DMS153 (cell line): Measurements from ENCODE around the gene A1CF.
"Not testable (repeated sequence)": the region's sequence is repeated elsewhere in the genome, so short reads cannot be mapped to it uniquely, and the experiment has no call there.

Source experiments
- DNase-seq: peaks from one replicate; lab custom pipeline; 2025; lab: John Stamatoyannopoulos, UW

A1CF gene, protein sequence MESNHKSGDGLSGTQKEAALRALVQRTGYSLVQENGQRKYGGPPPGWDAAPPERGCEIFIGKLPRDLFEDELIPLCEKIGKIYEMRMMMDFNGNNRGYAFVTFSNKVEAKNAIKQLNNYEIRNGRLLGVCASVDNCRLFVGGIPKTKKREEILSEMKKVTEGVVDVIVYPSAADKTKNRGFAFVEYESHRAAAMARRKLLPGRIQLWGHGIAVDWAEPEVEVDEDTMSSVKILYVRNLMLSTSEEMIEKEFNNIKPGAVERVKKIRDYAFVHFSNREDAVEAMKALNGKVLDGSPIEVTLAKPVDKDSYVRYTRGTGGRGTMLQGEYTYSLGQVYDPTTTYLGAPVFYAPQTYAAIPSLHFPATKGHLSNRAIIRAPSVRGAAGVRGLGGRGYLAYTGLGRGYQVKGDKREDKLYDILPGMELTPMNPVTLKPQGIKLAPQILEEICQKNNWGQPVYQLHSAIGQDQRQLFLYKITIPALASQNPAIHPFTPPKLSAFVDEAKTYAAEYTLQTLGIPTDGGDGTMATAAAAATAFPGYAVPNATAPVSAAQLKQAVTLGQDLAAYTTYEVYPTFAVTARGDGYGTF

DNA sequence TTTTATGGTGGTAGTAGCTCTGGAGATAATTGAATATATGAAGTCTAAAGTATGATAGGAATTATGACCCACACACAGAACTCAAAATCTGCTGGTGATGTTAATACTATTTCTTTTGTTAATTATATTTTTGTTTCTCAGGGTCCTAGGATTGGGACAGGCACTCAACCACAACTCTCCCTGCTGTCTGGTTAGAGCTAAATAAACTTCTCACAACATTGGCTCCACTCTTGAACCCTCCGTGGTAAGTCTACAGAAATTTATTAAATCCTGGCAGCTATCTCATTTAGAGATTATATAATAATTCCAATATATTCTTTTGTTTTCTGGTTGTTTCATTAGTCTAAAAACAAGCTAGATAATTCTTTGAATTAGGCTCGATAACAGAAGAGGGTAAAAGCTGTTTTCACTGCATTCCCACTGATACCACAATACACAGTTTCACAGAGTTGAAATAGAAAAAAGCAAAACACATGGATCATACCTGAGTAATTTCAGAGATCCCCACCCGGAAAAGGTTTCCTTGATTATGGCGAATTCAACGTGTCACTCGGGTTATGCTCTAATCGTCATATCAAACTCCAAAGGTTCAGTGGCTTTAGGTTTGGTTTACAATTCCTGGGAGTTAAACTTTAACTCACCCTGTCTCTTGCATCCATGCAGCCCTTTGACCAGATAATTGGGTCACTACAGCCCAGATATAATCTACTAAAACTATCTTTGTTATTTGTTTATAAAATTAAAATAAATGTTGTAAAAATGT, at the start of gene A1CF:
A1CF (minus strand) TSS at position 531 of the 763 bp plus-strand sequence. CDS start 25,687 bp downstream, outside the sequence.
- no peak for DNase-seq

DNA sequence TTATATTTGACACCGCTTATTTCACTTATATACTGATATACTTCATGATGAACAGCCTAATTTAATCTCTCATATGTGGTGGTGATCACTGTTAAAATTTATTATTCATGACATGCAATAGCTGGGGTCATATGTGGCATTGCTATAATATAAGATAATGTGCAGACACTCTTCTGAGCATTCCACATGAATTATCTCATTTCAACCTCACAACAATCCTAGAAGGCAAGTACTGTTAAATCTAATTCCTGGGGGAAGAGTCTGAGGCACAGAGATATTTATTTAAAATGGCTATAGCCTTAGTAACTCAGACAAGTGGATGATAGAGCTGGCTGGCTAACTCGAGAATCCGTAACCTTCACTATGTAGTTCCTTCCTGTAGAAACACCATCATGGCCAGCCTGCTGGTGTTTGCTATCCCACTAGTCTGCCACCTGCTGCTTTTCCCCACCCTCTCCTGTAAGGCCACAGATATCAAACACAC, 46.6 kb upstream of the A1CF start:
- no peak for DNase-seq

DNA sequence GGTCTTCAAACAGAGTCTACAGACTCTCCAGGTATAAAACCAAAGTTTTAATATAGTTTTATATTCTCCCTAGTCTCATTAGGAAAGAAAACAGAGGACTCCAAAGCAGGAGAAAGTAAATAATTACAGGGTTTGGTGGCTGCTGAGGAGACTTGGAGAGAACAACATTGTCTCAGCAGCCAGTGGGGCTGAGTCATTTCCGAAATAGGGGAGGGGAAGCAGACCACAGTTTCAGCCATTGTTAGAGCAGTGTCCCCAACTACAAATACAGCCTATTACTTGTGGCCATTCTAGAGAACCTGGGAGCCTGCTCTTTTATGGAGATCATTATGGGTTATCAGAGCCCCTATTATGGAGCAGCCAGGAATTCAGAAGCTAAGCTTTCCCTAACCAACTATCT, 44.2 kb upstream of the A1CF start:
- DNase-seq, result no peak

DNA sequence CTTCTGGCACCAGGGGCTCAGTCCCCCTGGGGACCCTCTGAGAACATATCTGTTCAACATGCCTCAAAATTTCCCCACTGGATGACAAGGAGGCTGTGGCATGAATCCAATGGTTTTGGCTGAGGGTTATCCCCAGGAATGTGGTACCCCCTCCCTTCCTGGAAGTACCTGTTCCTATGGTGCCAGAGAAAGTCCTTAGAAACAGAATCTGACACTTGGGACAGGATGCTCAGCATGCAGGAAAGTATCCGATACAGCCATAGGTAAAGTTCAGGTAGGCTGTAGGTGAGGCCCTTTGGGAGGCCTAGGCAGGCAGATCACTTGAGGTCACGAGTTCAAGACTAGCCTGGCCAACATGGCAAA, 42.7 kb upstream of the A1CF start:
- no peak for DNase-seq

DNA sequence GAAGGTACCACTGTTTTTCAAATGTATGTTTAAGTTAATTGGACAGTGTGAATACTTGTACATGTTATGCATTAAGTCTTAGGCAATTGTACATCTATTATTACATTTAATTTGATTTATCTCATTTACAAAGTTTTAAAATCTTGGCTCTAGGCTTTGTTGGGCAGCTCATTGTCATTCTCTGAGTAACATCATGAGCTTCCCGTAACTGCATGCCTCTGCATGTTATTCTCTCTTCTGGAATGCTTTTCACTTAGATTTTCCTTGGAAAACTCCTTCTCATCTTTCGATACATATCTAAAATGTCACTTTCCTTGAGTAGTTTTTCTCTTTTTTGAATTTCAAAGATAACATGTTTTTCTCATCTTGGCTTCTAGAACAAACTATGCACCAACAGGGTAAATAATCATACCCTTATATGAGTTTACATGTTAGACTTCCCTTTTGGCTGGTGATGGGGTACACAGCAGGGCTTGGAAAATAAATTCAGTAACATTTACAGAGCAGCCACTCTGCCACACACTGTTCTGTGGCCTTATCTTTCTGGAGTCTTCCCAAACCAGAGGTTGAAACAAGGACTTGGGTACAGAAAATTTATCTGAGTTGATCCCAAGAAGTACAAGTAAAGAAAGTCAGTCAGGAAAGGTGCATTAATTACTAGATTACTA, 42.2 kb upstream of the A1CF start:
- DNase-seq, result no peak

DNA sequence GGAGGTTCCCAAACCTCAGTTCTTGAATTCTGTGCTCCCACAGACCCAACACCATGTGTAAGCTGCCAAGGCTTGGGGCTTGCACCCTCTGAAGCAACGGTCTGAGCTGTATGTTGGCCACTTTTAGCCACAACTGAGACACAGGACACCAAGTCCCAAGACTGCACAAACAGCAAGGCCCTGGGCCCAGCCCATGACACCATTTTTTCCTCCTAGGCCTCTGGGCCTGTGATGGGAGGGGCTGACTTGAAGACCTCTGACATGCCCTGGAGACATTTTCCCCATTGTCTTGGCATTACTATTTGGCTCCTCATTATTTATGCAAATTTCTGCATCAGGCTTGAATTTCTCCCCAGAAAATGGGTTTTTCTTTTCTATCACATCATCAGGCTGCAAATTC, 38.0 kb upstream of the A1CF start:
- DNase-seq, result not testable (repeated sequence)

DNA sequence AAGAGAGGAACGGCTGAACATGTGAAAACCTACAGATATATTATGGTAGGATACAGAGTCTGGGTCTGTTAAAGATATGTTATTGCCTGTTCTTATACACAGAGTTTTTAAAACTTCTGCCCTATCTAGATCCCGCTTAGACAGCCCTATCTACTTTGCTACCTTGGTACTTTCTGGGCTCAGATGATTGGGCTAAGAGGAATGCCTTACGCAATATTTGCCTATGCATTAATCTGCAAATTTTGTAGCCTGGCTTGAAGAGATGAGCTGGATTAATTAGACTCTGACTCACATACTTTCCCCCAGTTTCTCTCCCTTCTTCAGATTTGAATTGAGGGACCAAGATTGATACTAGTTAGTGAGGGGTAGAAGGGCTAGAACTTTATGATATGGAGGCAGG, 33.6 kb upstream of the A1CF start:
- no peak for DNase-seq

DNA sequence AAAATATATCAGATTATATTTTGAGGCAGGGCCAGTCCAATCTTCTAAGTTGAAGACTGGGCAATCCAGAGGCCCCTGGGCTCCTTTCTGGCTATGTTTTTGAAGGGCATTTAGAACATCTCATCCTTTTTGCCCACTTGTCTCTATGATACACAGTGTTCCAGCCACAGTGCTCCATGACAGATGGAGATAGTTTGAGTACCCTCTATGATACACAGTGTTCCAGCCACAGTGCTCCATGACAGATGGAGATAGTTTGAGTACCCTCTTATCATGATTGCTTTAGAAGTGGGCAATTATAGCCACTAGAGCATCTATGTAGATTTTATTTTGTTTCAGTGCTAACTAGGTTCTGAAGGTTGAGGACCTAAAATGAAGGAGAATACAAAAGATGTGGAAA, 33.1 kb upstream of the A1CF start:
- DNase-seq, result no peak

DNA sequence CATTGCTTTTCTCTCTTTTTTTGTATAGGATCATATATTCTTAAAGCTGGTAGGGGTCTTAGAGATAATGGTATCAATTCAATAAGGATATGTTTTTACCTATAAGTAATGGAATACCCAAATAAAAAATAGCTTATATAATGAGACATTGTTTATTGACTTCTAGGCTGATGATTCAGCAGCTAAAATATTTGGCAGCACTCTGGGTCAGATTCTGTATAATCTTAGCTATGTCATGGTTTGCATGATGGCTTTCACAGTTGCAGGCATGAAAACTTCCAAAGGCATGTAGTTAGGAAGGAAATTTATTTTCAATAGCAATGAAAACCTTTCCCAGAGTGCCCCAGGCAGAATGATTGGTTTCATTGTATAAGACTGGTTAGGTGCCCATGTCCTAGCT, 32.1 kb upstream of the A1CF start:
- DNase-seq, result no peak

DNA sequence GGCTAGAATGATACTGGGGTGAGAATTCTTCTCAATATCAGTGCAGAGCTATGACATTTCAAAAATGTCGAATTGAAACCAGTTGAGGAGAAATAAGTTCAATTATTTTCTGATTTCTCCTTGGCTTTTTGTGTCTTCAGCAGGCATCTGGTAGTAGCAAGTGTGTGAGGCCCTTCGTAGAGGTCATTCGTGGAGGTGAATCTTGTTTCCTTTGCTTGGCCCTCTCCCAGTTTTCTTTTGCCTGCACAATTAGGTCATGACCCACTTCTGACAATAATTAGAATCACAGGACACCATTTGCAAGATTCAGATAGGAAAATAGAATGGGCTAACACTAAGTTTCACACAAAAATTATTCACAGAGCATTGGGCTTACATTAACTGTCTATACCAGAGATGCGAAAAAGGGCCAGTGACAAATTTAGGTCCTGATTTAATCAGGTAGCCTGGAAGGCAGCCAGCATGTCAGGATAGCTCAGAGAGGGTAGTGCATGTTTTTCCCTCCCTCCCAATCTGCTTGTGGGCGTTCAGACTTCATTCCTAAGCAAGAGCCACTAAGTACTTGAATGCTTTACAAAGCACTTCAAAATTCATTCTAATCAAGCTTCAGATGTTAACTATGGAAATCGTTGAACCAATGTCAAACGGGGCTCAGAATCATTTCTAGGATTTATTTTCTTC, 24.0 kb upstream of the A1CF start:
- no peak for DNase-seq

DNA sequence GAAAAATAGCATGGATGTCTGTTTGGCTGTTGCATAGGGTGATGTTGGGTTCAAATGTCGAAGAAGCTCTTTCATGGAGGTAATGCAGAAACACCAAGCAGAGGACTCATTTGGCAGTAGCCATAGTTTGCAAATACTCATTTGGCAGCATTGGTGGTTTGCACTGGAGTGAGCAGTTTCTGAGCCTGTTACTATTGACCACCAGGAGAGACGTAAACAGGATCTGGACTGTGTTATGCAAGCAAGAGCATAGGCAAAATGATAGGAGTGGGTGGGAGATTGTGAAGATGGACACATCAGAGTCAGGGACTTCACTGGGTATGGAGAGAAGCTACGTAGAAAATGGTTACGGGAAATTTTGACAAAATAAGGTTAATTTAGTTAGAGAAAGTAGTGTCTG, 22.9 kb upstream of the A1CF start:
- DNase-seq, result no peak

DNA sequence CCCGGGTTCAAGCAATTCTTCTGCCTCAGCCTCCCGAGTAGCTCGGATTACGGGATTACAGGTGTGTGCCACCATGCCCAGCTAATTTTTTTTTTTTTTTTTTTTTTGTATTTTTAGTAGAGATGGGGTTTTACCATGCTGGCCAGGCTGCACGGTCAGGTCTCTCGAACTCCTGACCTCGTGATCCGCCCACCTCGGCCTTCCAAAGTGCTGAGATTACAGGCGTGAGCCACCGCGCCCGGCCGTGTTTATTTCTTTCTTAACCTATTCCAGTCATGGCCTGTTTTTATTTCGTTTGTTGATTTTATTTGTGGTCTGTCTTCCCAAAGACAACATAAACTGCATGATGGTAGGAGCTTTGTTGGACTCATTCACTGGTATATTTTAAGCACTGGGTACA, 20.4 kb upstream of the A1CF start:
- not testable (repeated sequence) for DNase-seq

DNA sequence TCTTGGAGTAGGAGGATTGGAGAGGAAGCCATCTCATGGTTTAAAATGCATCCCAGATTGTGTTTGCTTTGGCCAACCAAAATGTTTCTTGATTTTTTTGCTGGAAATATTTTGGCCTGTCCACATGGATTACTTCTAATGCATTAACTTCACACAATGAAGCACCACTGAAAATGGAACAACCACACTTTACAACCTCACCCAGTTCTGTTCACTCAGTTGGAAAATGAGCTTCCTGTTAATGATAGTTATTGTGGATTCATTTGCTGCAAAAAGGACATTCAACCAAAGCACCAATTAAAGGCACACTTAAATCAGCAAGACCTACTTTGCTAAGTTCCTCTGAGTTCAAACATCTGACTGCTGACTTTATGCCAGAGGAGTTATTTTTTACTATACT, 11.3 kb upstream of the A1CF start:
- no peak for DNase-seq

DNA sequence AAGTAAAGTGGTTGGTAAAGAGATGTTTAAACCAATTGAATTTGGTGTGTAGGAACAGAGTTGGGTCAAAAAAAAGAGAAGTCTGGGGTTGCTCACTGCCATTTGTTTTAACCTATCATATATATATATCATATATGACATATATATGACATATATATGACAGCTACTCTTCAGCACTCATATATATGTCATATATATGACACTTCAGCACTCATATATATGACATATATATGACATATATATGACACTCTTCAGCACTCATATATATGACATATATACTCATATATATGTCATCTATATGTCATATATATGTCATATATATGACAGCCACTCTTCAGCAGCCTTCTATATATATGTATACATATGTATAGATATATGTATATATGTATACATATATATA, 8.9 kb upstream of the A1CF start:
- DNase-seq, result no peak

DNA sequence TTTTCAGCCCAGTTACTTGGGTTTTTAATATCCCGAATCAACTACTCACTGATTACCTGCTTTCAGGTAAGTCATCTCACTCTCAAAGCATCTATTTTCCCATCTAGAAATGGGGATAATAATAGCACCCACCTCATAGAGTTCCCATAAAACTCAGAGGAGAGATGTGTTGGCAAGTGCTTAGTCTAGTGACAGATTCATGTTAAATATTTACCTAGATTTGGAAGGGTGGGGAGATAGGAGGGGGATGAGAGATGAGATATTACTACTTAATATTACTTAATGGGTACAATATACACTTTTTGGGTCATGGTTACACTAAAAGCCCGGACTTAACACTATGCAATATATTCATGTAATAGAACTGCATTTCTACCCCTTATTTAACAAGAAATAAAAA, 7.0 kb upstream of the A1CF start:
- DNase-seq, result no peak

DNA sequence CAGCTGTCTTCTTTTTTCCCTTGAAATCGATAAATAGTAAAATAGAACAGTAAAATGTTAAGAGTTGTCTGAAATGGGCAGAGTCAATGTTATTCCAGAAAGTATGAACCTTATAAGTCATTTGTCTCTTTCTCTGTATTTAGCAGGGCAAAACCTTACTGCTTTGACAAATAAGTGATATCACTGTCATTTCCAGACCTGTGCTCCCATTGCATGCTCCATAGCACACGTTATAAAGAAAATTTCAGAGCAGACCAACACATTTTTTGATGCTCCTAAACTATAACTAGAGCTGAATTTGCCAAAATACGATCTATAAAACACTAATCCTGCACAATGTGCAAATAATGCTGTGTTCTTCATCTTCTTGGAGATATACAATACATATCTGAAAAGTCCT, 1.1 kb downstream of the A1CF start:
- no peak for DNase-seq

DNA sequence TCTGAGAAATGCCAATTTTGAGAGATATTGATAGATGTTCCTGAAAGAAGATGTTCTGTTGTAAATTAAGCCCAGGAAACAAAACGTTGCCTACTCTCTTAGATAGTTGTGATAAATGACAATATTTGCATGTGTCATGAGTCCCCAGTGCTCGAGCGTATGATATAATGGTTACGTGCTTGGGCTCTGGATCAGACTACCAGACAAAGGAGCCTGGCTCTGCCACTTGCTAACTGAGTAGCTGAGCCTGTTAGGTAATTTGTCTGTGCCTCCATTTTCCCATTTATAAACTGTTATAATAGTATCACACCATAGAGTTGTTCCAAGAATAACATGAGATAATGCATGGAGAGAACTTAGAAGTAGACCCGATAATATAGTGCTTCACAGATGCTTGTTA, 1.8 kb downstream of the A1CF start:
- no peak for DNase-seq

DNA sequence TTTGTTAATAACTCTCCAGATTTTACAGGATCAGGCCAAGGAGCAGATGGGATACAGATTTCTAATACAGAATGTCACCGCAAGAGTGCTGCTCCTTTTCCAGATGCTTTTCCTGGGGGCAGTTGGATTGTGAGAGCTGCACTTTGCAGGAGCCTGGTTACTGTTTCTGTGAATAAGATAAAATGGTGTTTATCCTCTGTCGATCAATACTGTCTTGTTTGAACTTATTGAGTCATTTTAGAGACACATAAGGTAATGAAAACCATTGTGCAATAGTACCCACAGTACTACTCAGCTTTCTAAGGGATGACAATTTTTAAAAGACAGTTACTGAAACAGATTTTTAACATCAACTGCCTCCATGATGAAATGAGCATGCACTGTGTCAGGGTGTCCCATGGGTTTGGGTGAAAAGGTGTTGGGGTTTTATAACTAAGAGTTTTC, 2.9 kb downstream of the A1CF start:
- DNase-seq, result no peak

DNA sequence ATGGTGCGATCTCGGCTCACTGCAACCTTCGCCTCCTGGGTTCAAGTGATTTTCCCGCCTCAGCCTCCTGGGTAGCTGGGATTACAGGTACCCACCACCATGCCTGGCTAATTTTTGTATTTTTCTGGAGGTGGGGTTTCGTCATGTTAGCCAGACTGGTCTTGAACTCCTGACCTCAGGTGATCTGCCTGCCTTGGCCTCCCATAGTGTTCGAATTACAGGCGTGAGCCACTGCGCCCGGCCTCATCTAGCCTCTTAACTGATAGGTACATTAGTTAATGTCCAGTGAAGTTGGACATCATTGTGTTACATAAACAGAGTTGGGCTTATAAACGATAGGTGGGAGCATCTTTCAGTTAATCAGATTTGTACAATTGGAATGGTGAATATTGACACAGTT, 4.4 kb downstream of the A1CF start:
- DNase-seq, result not testable (repeated sequence)

DNA sequence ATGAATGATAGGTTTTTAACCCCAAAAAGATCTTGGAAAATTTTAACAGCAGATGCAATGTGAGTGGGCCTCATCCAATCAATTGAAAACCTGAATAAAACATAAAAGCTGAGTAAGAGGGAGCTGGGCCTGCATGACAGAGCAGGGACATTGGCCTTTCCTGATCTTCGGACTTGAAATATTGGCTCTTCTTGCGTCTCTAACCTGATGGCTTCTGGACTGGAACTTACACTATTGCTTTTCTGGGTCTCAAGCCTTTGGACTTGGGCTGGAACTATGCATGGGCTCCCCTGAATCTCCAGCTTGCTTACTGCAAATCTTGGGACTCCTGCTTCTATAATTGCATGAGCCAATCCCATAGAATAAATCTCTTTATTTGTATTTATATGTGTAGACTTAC, 9.0 kb downstream of the A1CF start:
- DNase-seq, result no peak

DNA sequence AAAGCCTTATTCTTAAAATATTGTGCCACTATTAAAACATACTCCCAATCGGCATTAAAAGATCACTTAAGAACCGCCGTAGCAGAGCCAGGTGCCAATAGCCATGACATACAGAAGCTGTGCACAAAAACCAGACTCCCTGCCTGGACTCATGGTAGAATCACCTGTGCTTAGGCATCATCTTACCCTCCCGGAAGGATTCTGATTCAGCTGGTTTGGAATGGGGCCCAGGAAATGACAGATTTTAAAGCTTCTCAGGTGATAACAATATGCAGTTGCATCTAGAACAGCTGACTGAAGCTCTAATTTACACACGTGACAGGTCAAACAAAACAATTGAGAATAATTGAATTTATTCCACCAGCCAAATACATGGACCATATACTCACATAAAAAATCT, 10.7 kb downstream of the A1CF start:
- DNase-seq, result peak; percentile 83

DNA sequence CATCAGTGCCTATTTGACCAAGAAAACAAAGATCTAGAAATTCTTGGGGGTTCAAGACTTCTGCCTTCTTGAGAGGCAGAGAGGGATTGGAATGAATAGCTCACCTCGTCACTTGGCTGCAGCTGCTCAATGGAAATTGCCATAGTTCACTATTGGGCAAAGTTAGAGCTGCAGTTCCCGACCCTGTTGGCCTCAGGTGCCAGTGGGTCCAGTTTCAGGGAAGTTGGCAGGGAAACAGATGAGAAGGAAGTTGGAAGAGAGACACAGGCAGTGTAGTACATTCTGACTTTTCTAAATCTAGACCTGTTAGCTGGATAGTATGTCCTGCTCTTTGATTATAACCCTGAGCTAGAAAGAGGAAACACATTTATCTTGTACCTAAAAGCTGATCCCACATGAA, 19.1 kb downstream of the A1CF start:
- no peak for DNase-seq
